ENCODE data around the gene PTRHD1. TPM values are rescaled to one million over a fixed set of nuclear protein-coding genes. Genes with fewer than 3 reads are reported as not detected.
"Not testable (repeated sequence)": the region's sequence is repeated elsewhere in the genome, so short reads cannot be mapped to it uniquely, and the experiment has no call there.

PTRHD1 gene
- total RNA-seq, 4 donors from 2014 or later, result 8.1 to 20.4 (median 15.6) TPM

DNA sequence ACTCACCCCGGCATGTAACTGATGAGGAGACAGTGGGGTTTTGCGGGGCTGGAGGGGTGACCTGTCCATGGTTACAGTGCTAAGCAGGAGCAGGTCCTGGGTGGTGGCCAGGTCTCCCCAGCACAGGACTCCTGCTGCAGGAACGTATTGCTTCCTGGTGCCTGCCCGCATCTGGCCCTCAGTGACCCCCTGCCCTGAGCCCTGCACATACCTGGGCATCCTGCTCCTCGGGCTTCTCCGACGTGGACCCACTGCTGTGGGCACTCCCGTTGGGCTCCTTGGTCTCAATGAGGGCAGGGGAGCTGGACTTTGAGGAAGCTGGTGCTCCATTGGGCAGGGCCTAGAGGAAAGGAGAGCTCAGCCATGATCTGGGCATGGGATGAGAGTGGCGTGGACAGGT lies 43.5 kb upstream of the PTRHD1 start:
- no peak overlapping the region for H3K27ac ChIP-seq (replicated peaks in 1 of 4)
- DNase-seq (ENCODE audit: extremely low spot score), result no peak
- H3K36me3 ChIP-seq, result peaks cover 9 to 79% (median 62%) of the 10 kb centered on the region in 4 donors
- H3K27me3 ChIP-seq, result no peaks in the 10 kb centered on the region
- H3K9me3 ChIP-seq, result no peaks in the 10 kb centered on the region
- no peaks in the 10 kb centered on the region for H3K4me1 ChIP-seq
- intact Hi-C loops (cut with DNase I), result no loop called here
- TF ChIP-seq CTCF (IDR thresholded peaks at IDR 0.05) (no peak), EP300 (IDR thresholded peaks at IDR 0.05) (no peak), POLR2AphosphoS5 (IDR thresholded peaks at IDR 0.05) (no peak), POLR2A (IDR thresholded peaks at IDR 0.05; ENCODE audit: low read depth) (no peak)
- no peak overlapping the region for H3K4me3 ChIP-seq
- 90% methylated on average over 8 of the region's 9 CpGs for WGBS

DNA sequence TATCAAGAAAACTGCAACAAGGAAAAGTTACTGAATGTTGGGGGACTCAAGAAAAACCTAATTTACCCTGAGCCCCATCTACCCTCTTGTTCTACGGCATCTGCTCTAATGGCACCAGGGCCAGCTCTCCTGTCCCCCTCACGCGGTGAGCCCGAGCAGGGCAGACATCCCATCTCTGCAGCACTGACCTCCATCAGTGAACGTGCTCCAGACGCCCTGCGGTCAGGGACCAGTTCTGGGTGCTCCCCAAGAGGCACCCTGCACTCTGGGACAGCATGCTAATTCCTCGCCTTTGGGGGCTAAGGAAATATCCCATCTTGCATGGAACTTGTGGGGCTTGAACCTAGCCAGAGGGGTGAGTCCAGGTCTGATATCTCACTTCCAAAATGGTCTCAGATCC lies 43.0 kb upstream of the PTRHD1 start:
- no peak for DNase-seq (ENCODE audit: extremely low spot score)
- intact Hi-C loops (cut with DNase I), result no loop called here
- TF ChIP-seq CTCF (IDR thresholded peaks at IDR 0.05) (no peak), POLR2A (IDR thresholded peaks at IDR 0.05; ENCODE audit: low read depth) (no peak), EP300 (IDR thresholded peaks at IDR 0.05) (no peak), POLR2AphosphoS5 (IDR thresholded peaks at IDR 0.05) (no peak)
- no peak overlapping the region for H3K27ac ChIP-seq (replicated peaks in 1 of 4)
- H3K4me3 ChIP-seq, result no peak overlapping the region
- peaks cover 9 to 75% (median 60%) of the 10 kb centered on the region in 4 donors for H3K36me3 ChIP-seq
- no peaks in the 10 kb centered on the region for H3K27me3 ChIP-seq
- no peaks in the 10 kb centered on the region for H3K9me3 ChIP-seq
- no peaks in the 10 kb centered on the region for H3K4me1 ChIP-seq
- 98% methylated on average over 8 of the region's 8 CpGs for WGBS

GRCh38 chr2:24835411-24835810 lies 42.2 kb upstream of the PTRHD1 start:
- 90% methylated on average over 8 of the region's 8 CpGs for WGBS
- H3K9me3 ChIP-seq; H3K27ac ChIP-seq (replicated peaks in 1 of 4); H3K4me1 ChIP-seq; DNase-seq (ENCODE audit: extremely low spot score); H3K27me3 ChIP-seq; H3K4me3 ChIP-seq; intact Hi-C loops (cut with DNase I): not testable (repeated sequence)
- H3K36me3 ChIP-seq, result peaks cover 9 to 69% (median 56%) of the 10 kb centered on the region in 4 donors

DNA sequence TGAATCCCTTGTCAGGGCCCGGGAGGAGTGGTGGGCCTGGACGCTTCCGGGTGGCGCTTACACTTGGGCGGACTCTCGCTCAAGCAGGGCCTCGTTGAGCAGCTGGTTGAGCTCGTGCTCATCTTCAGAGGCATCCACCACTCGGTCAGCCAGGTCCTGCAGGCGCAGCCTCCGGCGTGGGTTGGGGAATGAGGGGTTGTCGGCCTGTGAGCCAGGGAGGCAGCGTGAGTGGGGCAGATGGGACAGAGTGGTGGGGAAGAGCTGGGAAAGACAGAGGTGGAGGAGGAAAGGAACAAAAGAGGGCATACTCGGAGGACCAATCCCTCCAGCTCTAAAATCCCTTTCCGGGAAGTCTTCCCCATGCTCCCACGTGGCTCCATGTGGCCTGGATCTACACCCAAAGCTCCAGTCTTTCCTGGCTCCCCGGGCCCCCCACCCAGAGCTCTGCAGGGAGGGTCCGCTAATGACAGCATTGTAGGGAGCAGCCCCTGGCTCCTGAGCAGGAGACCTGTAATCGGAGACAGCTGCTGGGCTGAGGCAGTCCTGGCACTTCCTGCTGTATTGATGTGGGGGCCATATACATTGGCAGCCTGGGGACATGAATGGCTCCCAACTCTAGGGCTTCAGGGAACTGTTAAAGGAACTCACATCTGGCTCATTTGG lies 41.7 kb upstream of the PTRHD1 start:
- intact Hi-C loops (cut with DNase I), result no loop called here
- no peaks in the 10 kb centered on the region for H3K4me1 ChIP-seq
- peaks cover 9 to 63% (median 51%) of the 10 kb centered on the region in 4 donors for H3K36me3 ChIP-seq
- H3K9me3 ChIP-seq, result no peaks in the 10 kb centered on the region
- no peak overlapping the region for H3K27ac ChIP-seq (replicated peaks in 1 of 4)
- no peaks in the 10 kb centered on the region for H3K27me3 ChIP-seq
- DNase-seq (ENCODE audit: extremely low spot score), result no peak
- no peak for TF ChIP-seq EP300 (IDR thresholded peaks at IDR 0.05)
- no peak for TF ChIP-seq CTCF (IDR thresholded peaks at IDR 0.05)
- TF ChIP-seq POLR2AphosphoS5 (IDR thresholded peaks at IDR 0.05), result no peak
- TF ChIP-seq POLR2A (IDR thresholded peaks at IDR 0.05; ENCODE audit: low read depth), result no peak
- H3K4me3 ChIP-seq, result no peak overlapping the region
- WGBS, result 92% methylated on average over 18 of the region's 20 CpGs

GRCh38 chr2:24833821-24834732 lies 40.9 kb upstream of the PTRHD1 start:
- H3K36me3 ChIP-seq, result peaks cover 9 to 56% (median 44%) of the 10 kb centered on the region in 4 donors
- no peak overlapping the region for H3K4me3 ChIP-seq
- no peak for TF ChIP-seq CTCF (IDR thresholded peaks at IDR 0.05)
- no peak for TF ChIP-seq EP300 (IDR thresholded peaks at IDR 0.05)
- no peak for TF ChIP-seq POLR2A (IDR thresholded peaks at IDR 0.05; ENCODE audit: low read depth)
- DNase-seq (ENCODE audit: extremely low spot score), result no peak
- H3K4me1 ChIP-seq, result no peaks in the 10 kb centered on the region
- H3K27ac ChIP-seq (replicated peaks in 1 of 4), result no peak overlapping the region
- intact Hi-C loops (cut with DNase I), result no loop called here
- no peaks in the 10 kb centered on the region for H3K27me3 ChIP-seq
- WGBS, result 93% methylated on average over 21 of the region's 32 CpGs
- H3K9me3 ChIP-seq, result no peaks in the 10 kb centered on the region

All from esophagus muscularis mucosa (tissue), 4 donors.